ENCODE data around the gene ZNF622. TPM values are rescaled to one million over a fixed set of nuclear protein-coding genes. Genes with fewer than 3 reads are reported as not detected.

Gene ZNF622
- total and polyA plus RNA-seq, 2 of the 13 experiments (the other 11 are each of a cell fraction or from before 2014, with no cell fraction given) = 12.1 to 44.7 TPM

GRCh38 chr5:16465544-16466432, at the start of gene ZNF622 (continued):
- peak; percentile 83; the same call in 1 of the 2 replicates for TF ChIP-seq E2F2 (CRISPR knock-in tag; IDR thresholded peaks at IDR 0.05; ENCODE audit: borderline replicate concordance)
- no peak for TF ChIP-seq MIER2 (CRISPR knock-in tag; IDR thresholded peaks at IDR 0.05)
- no peak for TF ChIP-seq ZHX2 (IDR thresholded peaks at IDR 0.05; ENCODE audit: low read depth)
- no peak for TF ChIP-seq ZHX2 (CRISPR knock-in tag; IDR thresholded peaks at IDR 0.05; ENCODE audit: borderline replicate concordance)
- no peak for TF ChIP-seq ZEB1 (IDR thresholded peaks at IDR 0.05; ENCODE audit: insufficient replicate concordance, low read depth)
- TF ChIP-seq TBX2 (CRISPR knock-in tag; IDR thresholded peaks at IDR 0.05; ENCODE audit: borderline replicate concordance) = peak; percentile 80
- TF ChIP-seq DNMT3B (CRISPR knock-in tag; conservative IDR thresholded peaks at IDR 0.05) = no peak
- TF ChIP-seq ARID4A (CRISPR knock-in tag; IDR thresholded peaks at IDR 0.05; ENCODE audit: borderline replicate concordance) = peak; percentile 98
- TF ChIP-seq PAXIP1 (CRISPR knock-in tag; conservative IDR thresholded peaks at IDR 0.05) = peak; percentile 41; the same call in 1 of the 2 replicates
- no peak for TF ChIP-seq ZNF775 (CRISPR knock-in tag; IDR thresholded peaks at IDR 0.05; ENCODE audit: borderline replicate concordance)
- no peak for TF ChIP-seq HMG20B (CRISPR knock-in tag; conservative IDR thresholded peaks at IDR 0.05)

Measured in HepG2 (cell line).